T-helper 1 cell treated with Interleukin-12 subunit alpha and Interleukin-12 subunit beta and Interleukin-4 antibody, amounts not matched to agents 30 ng/mL and 1 ng/mL, for 36 hours (primary cell): ENCODE results near the gene GRK2. TPM values are rescaled to one million over a fixed set of nuclear protein-coding genes. Genes with fewer than 3 reads are reported as not detected.

Source experiments
- intact Hi-C: fragments of 100-400 bp; cut with micrococcal nuclease; formaldehyde crosslinking; loops from one replicate; pipeline ENCODE4 v1.15.1; 2024
- total RNA-seq: library from RNA; stranded (reverse); gene quantifications from 2 replicates; pipeline ENCODE4 v1.2.3, GENCODE V29; 2022

GRK2 gene
- total RNA-seq, 1 donor from 2014 or later: 351 TPM

GRCh38 chr11:67280788-67281551 lies 14.7 kb downstream of the GRK2 start:
- intact Hi-C loops: no loop called here

GRCh38 chr11:67281552-67282150 lies 15.4 kb downstream of the GRK2 start:
- intact Hi-C loops: no loop called here

GRCh38 chr11:67282155-67282875 lies 16.0 kb downstream of the GRK2 start:
- intact Hi-C loops: no loop called here

GRCh38 chr11:67282876-67283371 lies 16.7 kb downstream of the GRK2 start:
- intact Hi-C loops: no loop called here

GRCh38 chr11:67283481-67283963 lies 17.2 kb downstream of the GRK2 start:
- intact Hi-C loops: no loop called here

GRCh38 chr11:67284811-67285540 lies 18.7 kb downstream of the GRK2 start:
- intact Hi-C loops: no loop called here

- intact Hi-C loops: no loop called here
Observed at GRCh38 chr11:67285541-67286498, 19.5 kb downstream of the GRK2 start.

- intact Hi-C loops: no loop called here
Observed at GRCh38 chr11:67286621-67287333, 20.5 kb downstream of the GRK2 start.

GRCh38 chr11:67287355-67288197 lies 21.3 kb downstream of the GRK2 start:
- intact Hi-C loops: loop anchor here (1.0 to 2.0 kb wide), 5 partner anchors 10 to 168 kb away; partner anchors contain the start of gene KDM2A

GRCh38 chr11:67288198-67288451 lies 21.9 kb downstream of the GRK2 start:
- intact Hi-C loops: loop anchor here (1.0 to 2.0 kb wide), 5 partner anchors 11 to 169 kb away; partner anchors contain the start of gene KDM2A

- intact Hi-C loops: loop anchor here (1.0 to 2.0 kb wide), 5 partner anchors 11 to 169 kb away; partner anchors contain the start of gene KDM2A
Observed at GRCh38 chr11:67288452-67289225, 22.4 kb downstream of the GRK2 start.

- intact Hi-C loops: loop anchor here (2.0 kb wide), 1 partner anchor 48 kb away; no protein-coding TSS in a partner anchor
Observed at GRCh38 chr11:67289226-67289650, 23.0 kb downstream of the GRK2 start, which contains the start of gene ANKRD13D. Gene ANKRD13D (plus strand): TSS chr11:67289303. CDS start chr11:67289461, 158 bp downstream.

GRCh38 chr11:67289651-67290479 lies 23.6 kb downstream of the GRK2 start:
- intact Hi-C loops: loop anchor here (2.0 kb wide), 1 partner anchor 49 kb away; no protein-coding TSS in a partner anchor

- intact Hi-C loops: no loop called here
Observed at GRCh38 chr11:67290801-67291200, 24.5 kb downstream of the GRK2 start.

- intact Hi-C loops: no loop called here
Observed at GRCh38 chr11:67291481-67292381, 25.5 kb downstream of the GRK2 start.
